ENCODE results near the gene BRD1. TPM values are rescaled to one million over a fixed set of nuclear protein-coding genes. Genes with fewer than 3 reads are reported as not detected.
A peak's percentile ranks its signal among the peaks of the same experiment; 100 is the strongest.

The BRD1 gene
- total and polyA plus RNA-seq, 9 of the 15 experiments (the other 6 are each of a cell fraction or from before 2014, with no cell fraction given) = 0.42 to 17.6 (median 5.5) TPM

DNA sequence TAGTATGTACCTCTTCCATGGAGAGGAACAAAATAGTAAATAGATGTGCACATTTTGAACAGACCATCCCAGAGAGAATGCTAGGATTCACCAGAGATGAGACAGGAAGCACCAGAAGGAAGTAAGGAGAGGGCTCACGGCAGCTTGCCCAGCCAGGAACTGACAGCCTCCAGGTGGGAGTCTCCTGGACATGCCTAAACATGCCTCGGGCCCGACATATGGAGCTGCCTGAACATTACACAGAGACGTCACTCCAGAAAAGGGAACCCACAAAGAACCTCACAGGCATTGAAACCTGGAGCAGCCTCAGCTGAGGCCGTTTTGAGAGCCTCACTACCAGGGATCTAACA lies 67.4 kb downstream of the BRD1 start:
- Histone ChIP-seq H4K20me1 (replicated peaks; ENCODE audit: control insufficient read depth, insufficient read depth, low read length) (no peaks in the 10 kb centered on the region), H2AFZ (ENCODE audit: low read depth, low read length) (no peak overlapping the region), H3K36me3 (ENCODE audit: control insufficient read depth, insufficient read depth, low read length) (no peaks in the 10 kb centered on the region), H3K9me1 (ENCODE audit: control insufficient read depth, insufficient read depth, low read length) (no peaks in the 10 kb centered on the region), H3K9me3 (replicated peaks; ENCODE audit: control insufficient read depth, insufficient read depth, low read depth, low read length) (no peaks in the 10 kb centered on the region), H3K4me1 (replicated peaks in 1 of 2; ENCODE audit: control insufficient read depth in 2 of 2, insufficient read depth in 2 of 2, low read length in 2 of 2) (peaks cover 0 to 14% of the 10 kb centered on the region in 2 experiments; a peak in 3 of 5 replicates), H3K4me3 (no peak overlapping the region), H3K27me3 (ENCODE audit: control insufficient read depth in 2 of 2, insufficient read depth in 2 of 2, low read length in 2 of 2) (peaks cover 0 to 21% of the 10 kb centered on the region in 2 experiments; a peak in 2 of 5 replicates), H3K9ac (ENCODE audit: insufficient read depth in 1 of 2, low read depth in 2 of 2, low read length in 2 of 2) (no peak overlapping the region), H3K27ac (ENCODE audit: extremely low read depth, low read depth, low read length) (no peak overlapping the region), H3K79me2 (ENCODE audit: control insufficient read depth, insufficient read depth, low read length) (no peaks in the 10 kb centered on the region), H3K4me2 (ENCODE audit: insufficient read depth, low read length) (no peak overlapping the region)
- intact Hi-C loops (cut with micrococcal nuclease) = no loop called here
- POLR2A ChIA-PET = no interaction called here
- 7% methylated on average over 5 of the region's 5 CpGs for WGBS (ENCODE audit: insufficient coverage, low coverage, missing lambda C conversion rate)
- TF ChIP-seq, protein P1, sequence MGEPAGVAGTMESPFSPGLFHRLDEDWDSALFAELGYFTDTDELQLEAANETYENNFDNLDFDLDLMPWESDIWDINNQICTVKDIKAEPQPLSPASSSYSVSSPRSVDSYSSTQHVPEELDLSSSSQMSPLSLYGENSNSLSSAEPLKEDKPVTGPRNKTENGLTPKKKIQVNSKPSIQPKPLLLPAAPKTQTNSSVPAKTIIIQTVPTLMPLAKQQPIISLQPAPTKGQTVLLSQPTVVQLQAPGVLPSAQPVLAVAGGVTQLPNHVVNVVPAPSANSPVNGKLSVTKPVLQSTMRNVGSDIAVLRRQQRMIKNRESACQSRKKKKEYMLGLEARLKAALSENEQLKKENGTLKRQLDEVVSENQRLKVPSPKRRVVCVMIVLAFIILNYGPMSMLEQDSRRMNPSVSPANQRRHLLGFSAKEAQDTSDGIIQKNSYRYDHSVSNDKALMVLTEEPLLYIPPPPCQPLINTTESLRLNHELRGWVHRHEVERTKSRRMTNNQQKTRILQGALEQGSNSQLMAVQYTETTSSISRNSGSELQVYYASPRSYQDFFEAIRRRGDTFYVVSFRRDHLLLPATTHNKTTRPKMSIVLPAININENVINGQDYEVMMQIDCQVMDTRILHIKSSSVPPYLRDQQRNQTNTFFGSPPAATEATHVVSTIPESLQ (CRISPR knock-in tag; IDR thresholded peaks at IDR 0.05) = no peak
- no peak for TF ChIP-seq NR3C1 (CRISPR knock-in tag; IDR thresholded peaks at IDR 0.05)
- TF ChIP-seq ZNF77 (CRISPR knock-in tag; IDR thresholded peaks at IDR 0.05) = no peak
- TF ChIP-seq ZNF140 (CRISPR knock-in tag; IDR thresholded peaks at IDR 0.05) = no peak
- DNase-seq (ENCODE audit: extremely low read depth in 1 of 4, low spot score in 3 of 4) (no peak), FAIRE-seq (no peak), ATAC-seq (no peak)
- BruUV-seq (replicated peaks) = no TSS peak
- in situ Hi-C loops (cut with MboI) = no loop called here
- CTCF ChIA-PET (ENCODE audit: low intra/inter-chr PET ratio) = no interaction called here

DNA sequence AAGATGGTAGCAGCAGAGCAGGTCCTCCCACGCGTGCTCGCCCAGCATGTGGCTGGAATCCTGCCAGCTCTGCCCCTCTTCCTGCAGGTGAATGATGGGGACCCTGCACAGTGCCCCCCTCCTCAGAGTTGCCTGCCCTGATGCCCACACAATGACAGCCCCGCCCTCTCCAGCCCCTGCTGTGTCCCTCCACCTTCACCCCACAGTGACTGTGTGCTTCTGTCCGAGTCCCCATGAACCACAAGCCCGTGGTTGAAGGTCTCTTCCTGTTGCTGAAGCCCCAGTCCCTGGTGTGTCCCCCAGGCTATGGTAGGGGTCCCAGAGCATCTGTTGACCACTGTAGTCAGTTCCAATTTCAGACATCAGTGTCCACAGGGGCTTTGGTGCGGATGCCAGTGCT lies 71.0 kb downstream of the BRD1 start:
- Histone ChIP-seq H3K9me1 (ENCODE audit: control insufficient read depth, insufficient read depth, low read length) (no peaks in the 10 kb centered on the region), H3K4me1 (replicated peaks in 1 of 2; ENCODE audit: control insufficient read depth in 2 of 2, insufficient read depth in 2 of 2, low read length in 2 of 2) (peaks cover 0 to 16% of the 10 kb centered on the region in 2 experiments; a peak in 3 of 5 replicates), H3K9ac (ENCODE audit: insufficient read depth in 1 of 2, low read depth in 2 of 2, low read length in 2 of 2) (no peak overlapping the region), H3K27me3 (ENCODE audit: control insufficient read depth in 2 of 2, insufficient read depth in 2 of 2, low read length in 2 of 2) (peaks cover 6 to 42% of the 10 kb centered on the region in 2 experiments; a peak in 4 of 5 replicates), H3K27ac (ENCODE audit: extremely low read depth, low read depth, low read length) (no peak overlapping the region), H2AFZ (ENCODE audit: low read depth, low read length) (no peak overlapping the region), H3K79me2 (ENCODE audit: control insufficient read depth, insufficient read depth, low read length) (no peaks in the 10 kb centered on the region), H4K20me1 (replicated peaks; ENCODE audit: control insufficient read depth, insufficient read depth, low read length) (no peaks in the 10 kb centered on the region), H3K36me3 (ENCODE audit: control insufficient read depth, insufficient read depth, low read length) (no peaks in the 10 kb centered on the region), H3K4me3 (no peak overlapping the region), H3K4me2 (ENCODE audit: insufficient read depth, low read length) (no peak overlapping the region), H3K9me3 (replicated peaks; ENCODE audit: control insufficient read depth, insufficient read depth, low read depth, low read length) (no peaks in the 10 kb centered on the region)
- TF ChIP-seq NFIC (IDR thresholded peaks at IDR 0.05) = peak; percentile 25; the same call in 1 of the 2 replicates
- TF ChIP-seq, protein P2, sequence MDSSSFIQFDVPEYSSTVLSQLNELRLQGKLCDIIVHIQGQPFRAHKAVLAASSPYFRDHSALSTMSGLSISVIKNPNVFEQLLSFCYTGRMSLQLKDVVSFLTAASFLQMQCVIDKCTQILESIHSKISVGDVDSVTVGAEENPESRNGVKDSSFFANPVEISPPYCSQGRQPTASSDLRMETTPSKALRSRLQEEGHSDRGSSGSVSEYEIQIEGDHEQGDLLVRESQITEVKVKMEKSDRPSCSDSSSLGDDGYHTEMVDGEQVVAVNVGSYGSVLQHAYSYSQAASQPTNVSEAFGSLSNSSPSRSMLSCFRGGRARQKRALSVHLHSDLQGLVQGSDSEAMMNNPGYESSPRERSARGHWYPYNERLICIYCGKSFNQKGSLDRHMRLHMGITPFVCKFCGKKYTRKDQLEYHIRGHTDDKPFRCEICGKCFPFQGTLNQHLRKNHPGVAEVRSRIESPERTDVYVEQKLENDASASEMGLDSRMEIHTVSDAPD (CRISPR knock-in tag; IDR thresholded peaks at IDR 0.05) = no peak
- DNase-seq (ENCODE audit: extremely low read depth in 1 of 4, low spot score in 3 of 4) (no peak), FAIRE-seq (no peak), ATAC-seq (no peak)
- in situ Hi-C loops (cut with MboI) (no loop called here), intact Hi-C loops (cut with micrococcal nuclease) (no loop called here)
- BruUV-seq (replicated peaks) = no TSS peak
- CTCF ChIA-PET (ENCODE audit: low intra/inter-chr PET ratio) = no interaction called here
- POLR2A ChIA-PET = interaction anchor here (1.0 kb wide), 1 partner anchor 9 kb away, joined by 3 read pairs; no protein-coding TSS in a partner anchor
- 4% methylated on average over 6 of the region's 7 CpGs for WGBS (ENCODE audit: insufficient coverage, low coverage, missing lambda C conversion rate)

Data from K562 (cell line).